Activated naive CD4-positive, alpha-beta T cell treated with anti-CD3 and anti-CD28 coated beads for 36 hours (primary cell): ENCODE measurements around the gene MALL. TPM values are rescaled to one million over a fixed set of nuclear protein-coding genes. Genes with fewer than 3 reads are reported as not detected.

Experiments
- CTCF ChIA-PET: fragments of 350-600 bp; sonication (Branson Sonifier 250); formaldehyde crosslinking; loops from one replicate; lab custom pipeline; 2021; ENCODE audit warnings: antibody characterized with exemption; lab: Charles Lee
- DNase-seq: peaks from one replicate; pipeline ENCODE4 v3.0.0-alpha.2; 2020
- H3K27ac Mint-ChIP-seq: one replicate; pipeline ENCODE4 v1.8.0; 2021; ENCODE audit warnings: mild to moderate bottlenecking, mixed read lengths
- H3K27me3 Mint-ChIP-seq: one replicate; pipeline ENCODE4 v1.8.0; 2021; ENCODE audit warnings: low read depth, mixed read lengths
- H3K36me3 Mint-ChIP-seq: one replicate; pipeline ENCODE4 v1.8.0; 2021; ENCODE audit warnings: low read depth, mixed read lengths
- H3K4me1 Mint-ChIP-seq: one replicate; pipeline ENCODE4 v1.8.0; 2021; ENCODE audit warnings: low read depth, mixed read lengths
- H3K4me3 Mint-ChIP-seq: one replicate; pipeline ENCODE4 v1.8.0; 2021; ENCODE audit warnings: mild to moderate bottlenecking, moderate library complexity, mixed read lengths
- H3K9me3 Mint-ChIP-seq: one replicate; pipeline ENCODE4 v1.8.0; 2021; ENCODE audit warnings: mixed read lengths
- intact Hi-C: fragments of 100-400 bp; cut with micrococcal nuclease; formaldehyde crosslinking; loops from one replicate; pipeline ENCODE4 v1.15.1; 2023
- total RNA-seq, 2 experiments: library from RNA; stranded (reverse); gene quantifications; one replicate each; pipeline ENCODE4 v1.2.3, GENCODE V29; 2021

The MALL gene
- total RNA-seq, 2 experiments from 2014 or later = 0.17 to 0.38 TPM

GRCh38 chr2:110134025-110134424 is 18.4 kb upstream of the MALL start:
- DNase-seq = no peak
- Mint-ChIP-seq H3K27ac (peak overlapping the region; percentile 73), H3K4me1 (peaks cover 24% of the 10 kb centered on the region), H3K27me3 (peaks cover 4% of the 10 kb centered on the region), H3K36me3 (peaks cover 2% of the 10 kb centered on the region), H3K4me3 (no peak overlapping the region), H3K9me3 (peaks cover 11% of the 10 kb centered on the region)
- CTCF ChIA-PET = interaction anchor here (0.7 kb wide), 1 partner anchor 536 kb away, joined by 3 read pairs; no protein-coding TSS in a partner anchor
- intact Hi-C loops = loop anchor here (1.0 kb wide), 1 partner anchor 16 kb away; no protein-coding TSS in a partner anchor

DNA sequence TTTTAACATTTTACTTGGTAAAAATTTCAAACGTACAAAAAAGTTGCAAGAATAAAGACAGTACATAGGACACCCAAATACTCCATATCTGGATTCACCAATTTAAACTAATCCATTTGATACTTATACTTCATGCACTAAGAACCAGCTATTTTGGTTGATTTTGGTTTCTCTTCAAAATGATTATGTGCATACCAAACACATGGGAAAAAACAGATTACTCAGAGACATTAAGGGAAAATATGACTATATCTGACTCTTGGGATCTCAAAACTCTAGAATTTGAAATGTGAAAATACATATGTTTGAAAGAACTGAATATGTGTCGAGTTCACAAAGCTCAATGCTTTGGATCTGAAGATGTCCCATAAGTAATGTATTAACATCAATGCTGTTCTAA is 15.5 kb upstream of the MALL start:
- peaks cover 3% of the 10 kb centered on the region for H3K27me3 Mint-ChIP-seq
- DNase-seq = no peak
- CTCF ChIA-PET = interaction anchor here (1.2 kb wide), 1 partner anchor 15 kb away, joined by 3 read pairs; no protein-coding TSS in a partner anchor
- H3K36me3 Mint-ChIP-seq = peaks cover 2% of the 10 kb centered on the region
- intact Hi-C loops = no loop called here
- no peak overlapping the region for H3K4me3 Mint-ChIP-seq
- peak overlapping the region; percentile 57 for H3K27ac Mint-ChIP-seq
- H3K9me3 Mint-ChIP-seq = peaks cover 6% of the 10 kb centered on the region
- peaks cover 25% of the 10 kb centered on the region for H3K4me1 Mint-ChIP-seq

DNA sequence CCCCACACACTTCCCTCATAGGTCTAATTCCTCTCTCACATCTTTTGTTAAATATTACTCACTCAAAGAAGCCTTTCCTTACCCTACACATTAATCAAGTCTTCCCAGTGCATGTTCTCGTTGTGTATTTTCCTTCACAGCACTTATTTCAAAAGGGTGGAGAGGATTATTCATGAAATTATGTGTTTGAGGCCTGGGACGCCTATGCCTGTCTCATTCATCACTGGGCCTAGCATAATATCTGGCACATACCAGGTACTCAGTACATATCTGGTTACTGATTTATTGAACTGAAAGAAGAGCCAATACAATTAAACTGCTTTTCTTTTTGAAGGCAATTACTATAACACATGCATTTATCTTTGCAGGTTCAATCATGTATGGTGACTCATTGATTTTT is 15.1 kb upstream of the MALL start:
- peaks cover 2% of the 10 kb centered on the region for H3K36me3 Mint-ChIP-seq
- H3K9me3 Mint-ChIP-seq = peaks cover 6% of the 10 kb centered on the region
- DNase-seq = no peak
- H3K4me1 Mint-ChIP-seq = peaks cover 27% of the 10 kb centered on the region
- intact Hi-C loops = no loop called here
- CTCF ChIA-PET = interaction anchor here (1.2 kb wide), 1 partner anchor 14 kb away, joined by 3 read pairs; no protein-coding TSS in a partner anchor
- no peak overlapping the region for H3K27ac Mint-ChIP-seq
- no peak overlapping the region for H3K4me3 Mint-ChIP-seq
- peaks cover 1% of the 10 kb centered on the region for H3K27me3 Mint-ChIP-seq

- H3K36me3 Mint-ChIP-seq = no peaks in the 10 kb centered on the region
- no peaks in the 10 kb centered on the region for H3K27me3 Mint-ChIP-seq
- no peak overlapping the region for H3K4me3 Mint-ChIP-seq
- H3K4me1 Mint-ChIP-seq = peaks cover 12% of the 10 kb centered on the region
- CTCF ChIA-PET = interaction anchor here (0.6 kb wide), 1 partner anchor 30 kb away, joined by 3 read pairs; no protein-coding TSS in a partner anchor
- no peak overlapping the region for H3K27ac Mint-ChIP-seq
- no peak for DNase-seq
- intact Hi-C loops = no loop called here
- H3K9me3 Mint-ChIP-seq = no peaks in the 10 kb centered on the region
These were observed 11.3 kb upstream of the MALL start for GRCh38 chr2:110126906-110127305.

DNA sequence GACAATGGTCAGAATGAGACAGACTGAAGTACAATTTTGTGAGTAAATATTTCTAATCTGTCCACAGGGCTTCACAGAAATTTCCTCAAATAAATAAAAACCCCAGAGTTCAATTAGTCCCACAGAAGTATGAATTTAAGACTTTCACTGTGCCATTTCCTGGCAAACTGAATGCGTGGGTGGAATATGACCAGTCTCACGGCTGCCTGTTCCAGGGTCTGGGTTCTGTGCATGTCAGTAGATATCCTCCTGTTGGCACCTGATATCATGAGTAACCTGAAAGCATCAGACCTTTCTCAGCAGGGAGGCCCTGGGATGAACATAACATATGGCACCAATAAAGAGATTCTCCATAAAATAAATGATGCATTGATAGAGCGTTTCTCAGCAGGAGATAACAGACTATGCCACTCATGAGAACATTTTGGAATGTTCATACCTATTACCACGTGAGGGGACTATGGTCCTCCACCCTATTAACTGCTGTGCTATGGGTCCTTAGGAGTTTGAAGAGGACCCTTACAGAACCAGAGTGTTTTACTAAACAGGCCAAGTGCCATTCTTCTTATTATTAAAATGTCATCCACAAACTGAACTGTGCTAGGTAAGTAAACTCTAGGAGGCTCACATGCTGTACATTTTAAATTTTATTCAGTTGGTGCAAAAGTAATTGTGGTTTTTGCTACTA is 10.6 kb upstream of the MALL start:
- intact Hi-C loops = no loop called here
- H3K27ac Mint-ChIP-seq = no peak overlapping the region
- CTCF ChIA-PET = no interaction called here
- H3K4me1 Mint-ChIP-seq = peaks cover 8% of the 10 kb centered on the region
- H3K27me3 Mint-ChIP-seq = no peaks in the 10 kb centered on the region
- DNase-seq = no peak
- no peaks in the 10 kb centered on the region for H3K36me3 Mint-ChIP-seq
- no peak overlapping the region for H3K4me3 Mint-ChIP-seq
- no peaks in the 10 kb centered on the region for H3K9me3 Mint-ChIP-seq

DNA sequence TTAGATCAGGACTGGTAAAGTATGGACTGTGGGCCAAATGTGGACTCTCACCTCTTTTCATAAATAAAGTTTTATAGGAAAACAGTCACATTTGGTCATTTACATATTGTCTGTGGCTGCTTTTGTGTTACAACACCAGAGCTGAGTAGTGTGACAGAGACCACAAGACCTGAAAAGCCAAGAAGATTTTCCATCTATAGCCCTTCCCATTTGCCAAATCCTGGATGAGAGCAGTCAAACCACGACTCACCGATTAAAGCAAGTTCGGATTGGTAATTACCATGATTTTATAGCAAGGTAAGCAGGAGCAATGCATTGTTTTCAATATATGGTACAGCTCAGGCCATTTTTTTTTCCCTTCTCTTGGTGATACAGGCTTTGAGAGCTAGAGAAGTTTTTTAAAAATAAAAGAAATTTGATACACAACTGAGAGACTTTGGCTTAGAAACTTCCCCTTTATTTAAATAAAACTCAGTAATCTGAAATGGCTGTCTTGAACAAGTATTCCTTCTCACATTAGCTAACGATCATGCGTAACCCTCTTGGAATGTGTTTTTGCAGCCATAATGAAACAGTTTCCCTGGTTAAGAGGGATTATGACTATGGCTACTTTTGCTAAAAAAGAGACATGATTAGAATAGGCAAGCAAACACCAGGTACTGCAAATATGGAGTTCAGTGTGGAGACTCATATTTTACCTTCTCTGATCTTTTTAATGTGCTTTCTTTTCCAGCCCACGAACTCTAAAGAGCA is 9.5 kb upstream of the MALL start:
- CTCF ChIA-PET = interaction anchor here (1.2 kb wide), 1 partner anchor 32 kb away, joined by 3 read pairs; no protein-coding TSS in a partner anchor
- Mint-ChIP-seq H3K36me3 (no peaks in the 10 kb centered on the region), H3K4me1 (peaks cover 3% of the 10 kb centered on the region), H3K27me3 (peaks cover 4% of the 10 kb centered on the region), H3K27ac (no peak overlapping the region), H3K9me3 (no peaks in the 10 kb centered on the region), H3K4me3 (no peak overlapping the region)
- intact Hi-C loops = loop anchor here (5.0 kb wide), 1 partner anchor 32 kb away; no protein-coding TSS in a partner anchor
- no peak for DNase-seq

DNA sequence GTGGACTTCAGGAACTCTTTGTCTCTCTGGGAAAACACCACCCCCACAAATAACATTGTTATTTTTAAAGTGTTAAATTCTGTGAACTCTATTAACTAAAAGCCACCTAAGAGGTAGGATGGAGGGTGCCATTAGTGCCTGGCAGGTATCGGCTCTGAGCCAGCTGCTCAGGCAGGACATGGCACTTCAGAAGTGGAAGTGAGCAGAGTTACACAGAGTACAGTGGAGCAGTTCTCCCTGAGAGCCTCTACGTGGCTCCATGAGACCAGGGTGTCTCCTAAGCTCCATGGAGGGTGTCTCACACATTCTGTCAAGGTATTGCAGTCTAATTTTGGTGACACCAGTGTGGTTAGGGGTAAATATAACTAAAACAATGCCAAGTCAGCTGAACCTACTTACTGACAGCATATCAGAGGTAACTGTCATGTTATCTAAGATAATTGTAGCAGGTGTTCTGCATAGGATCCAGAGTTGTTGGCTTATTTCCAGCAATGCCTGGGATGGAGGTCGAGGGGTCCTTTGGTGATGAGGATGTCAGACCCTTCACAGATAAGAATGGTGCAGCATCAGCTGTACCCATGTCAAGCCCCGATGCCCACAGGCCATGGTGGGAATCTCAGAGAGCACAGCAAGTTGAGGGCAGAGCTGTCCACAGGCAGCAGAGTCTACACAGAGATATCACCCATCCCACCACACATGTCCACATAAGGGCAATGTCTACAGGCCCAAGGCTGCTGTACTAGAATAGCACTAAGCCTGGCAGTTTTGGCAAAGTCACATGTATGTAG is 8.6 kb upstream of the MALL start:
- Mint-ChIP-seq H3K36me3 (no peaks in the 10 kb centered on the region), H3K27me3 (peaks cover 4% of the 10 kb centered on the region), H3K27ac (no peak overlapping the region), H3K4me1 (peaks cover 3% of the 10 kb centered on the region), H3K9me3 (no peaks in the 10 kb centered on the region), H3K4me3 (no peak overlapping the region)
- no peak for DNase-seq
- intact Hi-C loops = loop anchor here (5.0 kb wide), 1 partner anchor 33 kb away; no protein-coding TSS in a partner anchor
- CTCF ChIA-PET = interaction anchor here (1.2 kb wide), 1 partner anchor 33 kb away, joined by 3 read pairs; no protein-coding TSS in a partner anchor

DNA sequence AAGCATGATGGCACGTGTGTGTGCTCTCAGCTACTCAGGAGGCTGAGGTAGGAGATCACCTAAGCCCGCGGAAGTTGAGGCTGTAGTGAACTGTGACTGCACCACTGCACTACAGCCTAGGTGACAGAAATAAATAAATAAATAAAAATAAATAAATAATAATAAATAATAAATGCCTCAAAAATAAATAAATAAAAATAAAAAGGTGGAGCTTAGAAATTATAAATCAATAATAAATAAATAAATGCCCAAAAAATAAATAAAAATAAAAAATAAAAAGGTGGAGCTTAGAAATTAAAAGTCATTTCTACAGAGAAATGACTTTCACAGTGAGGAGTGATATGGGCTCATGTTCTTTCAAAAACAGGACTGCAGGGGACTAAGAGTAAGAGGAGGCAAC is 6.0 kb upstream of the MALL start:
- Mint-ChIP-seq H3K9me3 (no peaks in the 10 kb centered on the region), H3K27me3 (peaks cover 27% of the 10 kb centered on the region), H3K27ac (no peak overlapping the region), H3K4me3 (no peak overlapping the region), H3K36me3 (no peaks in the 10 kb centered on the region), H3K4me1 (peaks cover 3% of the 10 kb centered on the region)
- DNase-seq = no peak
- intact Hi-C loops = loop anchor here (5.0 kb wide), 1 partner anchor 36 kb away; no protein-coding TSS in a partner anchor
- CTCF ChIA-PET = no interaction called here

DNA sequence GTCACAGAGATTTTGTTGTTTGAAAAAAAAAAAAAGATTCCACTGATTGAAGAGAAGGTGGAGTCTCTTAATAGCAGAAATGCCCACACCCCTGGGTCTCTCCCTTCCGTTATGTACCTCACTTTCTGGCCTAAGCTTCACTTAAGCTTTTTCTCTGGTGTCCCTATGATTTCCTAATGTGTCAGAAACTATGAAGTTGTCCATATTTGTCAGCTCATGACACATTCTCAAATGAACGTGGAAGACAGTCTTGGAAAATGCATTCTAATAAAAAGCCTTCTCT is 5.4 kb upstream of the MALL start:
- no peak for DNase-seq
- Mint-ChIP-seq H3K4me1 (peaks cover under 1% of the 10 kb centered on the region), H3K27ac (no peak overlapping the region), H3K4me3 (no peak overlapping the region), H3K9me3 (no peaks in the 10 kb centered on the region), H3K36me3 (no peaks in the 10 kb centered on the region), H3K27me3 (peaks cover 33% of the 10 kb centered on the region)
- CTCF ChIA-PET = no interaction called here
- intact Hi-C loops = loop anchor here (5.0 kb wide), 1 partner anchor 36 kb away; no protein-coding TSS in a partner anchor

DNA sequence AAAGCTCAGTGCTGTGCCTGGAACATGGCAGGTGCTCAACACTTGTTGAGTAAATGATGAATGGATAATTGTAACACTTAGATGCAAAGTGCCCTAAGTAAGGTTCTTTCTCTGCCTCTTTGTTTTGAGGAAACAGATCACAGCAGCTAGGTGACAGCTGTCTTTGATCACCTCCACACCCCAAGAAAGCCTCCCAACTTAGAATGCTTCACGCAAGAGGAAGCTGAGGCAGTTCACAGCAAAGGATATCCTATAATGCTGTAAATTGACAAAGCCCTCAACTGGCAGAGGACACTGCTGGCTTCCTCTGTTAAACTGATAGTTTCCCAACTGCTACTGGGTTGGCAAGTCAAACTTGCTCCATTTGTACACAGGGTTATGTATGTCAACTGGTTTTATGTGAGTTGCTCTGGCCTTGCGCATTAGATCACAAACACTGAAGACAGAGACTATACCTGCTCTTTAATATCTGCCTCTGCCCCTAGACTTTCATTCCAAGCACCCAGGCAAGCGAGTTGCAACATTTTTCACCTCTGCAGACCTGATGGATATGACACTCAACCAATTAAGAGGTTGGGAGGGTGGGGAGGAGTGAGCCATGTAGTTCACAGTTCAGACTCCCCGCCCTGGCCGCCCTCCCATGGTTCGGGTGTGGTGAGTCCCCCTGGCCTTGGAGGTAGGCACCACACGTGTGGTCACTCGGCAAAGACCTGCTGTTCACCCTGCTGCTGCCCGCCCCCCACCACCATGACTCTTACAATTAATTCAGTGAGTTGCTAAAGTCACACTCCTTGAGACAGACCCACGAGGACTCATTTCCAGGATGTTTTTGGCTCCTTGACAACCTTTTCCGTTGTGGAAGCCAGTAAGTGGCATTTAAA is 4.8 kb upstream of the MALL start:
- Mint-ChIP-seq H3K27ac (no peak overlapping the region), H3K27me3 (peaks cover 36% of the 10 kb centered on the region), H3K36me3 (no peaks in the 10 kb centered on the region), H3K4me3 (no peak overlapping the region), H3K4me1 (no peaks in the 10 kb centered on the region), H3K9me3 (no peaks in the 10 kb centered on the region)
- intact Hi-C loops = loop anchor here (5.0 kb wide), 1 partner anchor 37 kb away; no protein-coding TSS in a partner anchor
- DNase-seq = no peak
- CTCF ChIA-PET = interaction anchor here (0.7 kb wide), 1 partner anchor 26 kb away, joined by 3 read pairs; no protein-coding TSS in a partner anchor

- no peak overlapping the region for H3K27ac Mint-ChIP-seq
- CTCF ChIA-PET = interaction anchor here (0.7 to 1.3 kb wide), 5 partner anchors 15 to 1822 kb away, joined by 3 to 4 read pairs (median 3); no protein-coding TSS in a partner anchor
- intact Hi-C loops = no loop called here
- H3K4me1 Mint-ChIP-seq = peaks cover 2% of the 10 kb centered on the region
- no peaks in the 10 kb centered on the region for H3K9me3 Mint-ChIP-seq
- DNase-seq = no peak
- H3K36me3 Mint-ChIP-seq = no peaks in the 10 kb centered on the region
- H3K4me3 Mint-ChIP-seq = no peak overlapping the region
- H3K27me3 Mint-ChIP-seq = peaks cover 69% of the 10 kb centered on the region
These were observed 550 bp upstream of the MALL start for GRCh38 chr2:110116033-110116710.
